MM.1S (cell line): ENCODE data around the gene IRAK3.

Experiments used
- DNase-seq: peaks from one replicate; pipeline ENCODE4 v3.0.0-alpha.2; 2015
- H2AFZ ChIP-seq: fragments of 300-600 bp; sonication (generic); 2 replicates; pipeline ENCODE4 v1.6.0; 2016; ENCODE audit warnings: antibody characterized with exemption, low read length
- H3F3A ChIP-seq: fragments of 300-600 bp; sonication (generic); 2 replicates; pipeline ENCODE4 v1.6.1; 2016; ENCODE audit warnings: mild to moderate bottlenecking, antibody characterized with exemption, low read length, moderate library complexity, mixed read lengths; ENCODE audit not compliant: insufficient read depth
- H3K27ac ChIP-seq: fragments of 300-600 bp; sonication (generic); 2 replicates; pipeline ENCODE4 v1.5.1; 2016; ENCODE audit warnings: mild to moderate bottlenecking, low read length
- H3K27me3 ChIP-seq: fragments of 300-600 bp; sonication (generic); replicated peaks from 2 replicates; pipeline ENCODE4 v1.6.0; 2016; ENCODE audit warnings: low read length; ENCODE audit not compliant: insufficient read depth
- H3K36me3 ChIP-seq: fragments of 300-600 bp; sonication (generic); replicated peaks from 2 replicates; pipeline ENCODE4 v1.6.1; 2016; ENCODE audit warnings: mild to moderate bottlenecking, low read length, mixed read lengths; ENCODE audit not compliant: insufficient read depth
- H3K4me1 ChIP-seq: fragments of 300-600 bp; sonication (generic); 2 replicates; pipeline ENCODE4 v1.6.1; 2016; ENCODE audit warnings: low read length, mixed read lengths
- H3K4me2 ChIP-seq: fragments of 300-600 bp; sonication (generic); 2 replicates; pipeline ENCODE4 v1.6.0; 2016; ENCODE audit warnings: low read depth, low read length
- H3K4me3 ChIP-seq: fragments of 300-600 bp; sonication (generic); 2 replicates; pipeline ENCODE4 v1.5.1; 2016; ENCODE audit warnings: low read length, mixed read lengths
- H3K79me2 ChIP-seq: fragments of 300-600 bp; sonication (generic); 2 replicates; pipeline ENCODE4 v1.6.1; 2016; ENCODE audit warnings: mixed run types, low read length, mixed read lengths
- H3K9ac ChIP-seq: fragments of 300-600 bp; sonication (generic); 2 replicates; pipeline ENCODE4 v1.6.1; 2016; ENCODE audit warnings: low read length, mixed read lengths
- H3K9me2 ChIP-seq: fragments of 300-600 bp; sonication (generic); replicated peaks from 2 replicates; pipeline ENCODE4 v1.6.1; 2016; ENCODE audit warnings: mild to moderate bottlenecking, low read length, mixed read lengths; ENCODE audit not compliant: insufficient read depth
- H3K9me3 ChIP-seq: fragments of 300-600 bp; sonication (generic); replicated peaks from 2 replicates; pipeline ENCODE4 v1.6.1; 2016; ENCODE audit warnings: mild to moderate bottlenecking, low read length, mixed read lengths; ENCODE audit not compliant: insufficient read depth
- H4K20me1 ChIP-seq: fragments of 300-600 bp; sonication (generic); 2 replicates; pipeline ENCODE4 v1.6.1; 2016; ENCODE audit warnings: mild to moderate bottlenecking, low read length, moderate library complexity, mixed read lengths; ENCODE audit not compliant: insufficient read depth
- CTCF ChIP-seq: fragments of 300-600 bp; sonication (generic); IDR thresholded peaks from 2 replicates; pipeline ENCODE4 v1.5.1; 2016; ENCODE audit warnings: antibody characterized with exemption, low read length, mixed read lengths
- EZH2 ChIP-seq: fragments of 300-600 bp; sonication (generic); optimal IDR thresholded peaks from 2 replicates; pipeline ENCODE3; 2017; ENCODE audit warnings: low read depth, mild to moderate bottlenecking, antibody characterized with exemption, low read length, mixed read lengths
- EZH2phosphoT487 ChIP-seq: fragments of 300-600 bp; sonication (generic); IDR thresholded peaks from 2 replicates; pipeline ENCODE4 v1.6.1; 2018; ENCODE audit warnings: antibody characterized with exemption, low read length

Gene IRAK3

GRCh38 chr12:66236969-66237368, 48.0 kb downstream of the IRAK3 start:
- H4K20me1 ChIP-seq = no peaks in the 10 kb centered on the region
- peaks cover 11% of the 10 kb centered on the region for H3K4me1 ChIP-seq
- no peak overlapping the region for H3K27ac ChIP-seq
- H3K9me2 ChIP-seq = no peaks in the 10 kb centered on the region
- no peaks in the 10 kb centered on the region for H3K36me3 ChIP-seq
- TF ChIP-seq EZH2 (no peak), EZH2phosphoT487 (no peak), CTCF (no peak)
- H3K9me3 ChIP-seq = no peaks in the 10 kb centered on the region
- no peaks in the 10 kb centered on the region for H3K79me2 ChIP-seq
- DNase-seq = no peak
- no peak overlapping the region for H2AFZ ChIP-seq
- H3K4me2 ChIP-seq = no peak overlapping the region
- H3K27me3 ChIP-seq = no peaks in the 10 kb centered on the region
- peaks cover 15% of the 10 kb centered on the region for H3F3A ChIP-seq
- no peak overlapping the region for H3K9ac ChIP-seq
- H3K4me3 ChIP-seq = no peak overlapping the region

- Histone ChIP-seq H2AFZ (no peak overlapping the region), H3K4me2 (no peak overlapping the region), H3K9me3 (no peaks in the 10 kb centered on the region), H3K27me3 (no peaks in the 10 kb centered on the region), H4K20me1 (no peaks in the 10 kb centered on the region), H3K79me2 (no peaks in the 10 kb centered on the region), H3K4me1 (peaks cover 7% of the 10 kb centered on the region), H3K27ac (no peak overlapping the region), H3K36me3 (no peaks in the 10 kb centered on the region), H3K4me3 (no peak overlapping the region), H3K9me2 (no peaks in the 10 kb centered on the region), H3K9ac (no peak overlapping the region), H3F3A (peaks cover 10% of the 10 kb centered on the region)
- TF ChIP-seq EZH2 = no peak
- no peak for TF ChIP-seq EZH2phosphoT487
- no peak for TF ChIP-seq CTCF
- no peak for DNase-seq
Observed at GRCh38 chr12:66237505-66238175, 48.6 kb downstream of the IRAK3 start.

- H3K4me1 ChIP-seq = 0 out of 2 replicates have a peak, but pooled peaks cover 5% of the 10 kb centered on the region
- no peaks in the 10 kb centered on the region for H3K27me3 ChIP-seq
- no peak for TF ChIP-seq EZH2phosphoT487
- no peak overlapping the region for H3K27ac ChIP-seq
- DNase-seq = no peak
- H3K4me3 ChIP-seq = no peak overlapping the region
- H3K79me2 ChIP-seq = no peaks in the 10 kb centered on the region
- H3K4me2 ChIP-seq = no peak overlapping the region
- H4K20me1 ChIP-seq = no peaks in the 10 kb centered on the region
- no peaks in the 10 kb centered on the region for H3K36me3 ChIP-seq
- H2AFZ ChIP-seq = no peak overlapping the region
- peaks cover 7% of the 10 kb centered on the region; the same call in 1 of the 2 replicates for H3F3A ChIP-seq
- H3K9ac ChIP-seq = no peak overlapping the region
- no peaks in the 10 kb centered on the region for H3K9me3 ChIP-seq
- H3K9me2 ChIP-seq = no peaks in the 10 kb centered on the region
Observed at GRCh38 chr12:66239295-66239694, 50.3 kb downstream of the IRAK3 start.

GRCh38 chr12:66240096-66240820, 51.2 kb downstream of the IRAK3 start:
- no peak for DNase-seq
- H3F3A ChIP-seq = no peaks in the 10 kb centered on the region
- no peaks in the 10 kb centered on the region for H3K4me1 ChIP-seq
- no peak for TF ChIP-seq EZH2
- no peak for TF ChIP-seq EZH2phosphoT487
- no peak for TF ChIP-seq CTCF
- H2AFZ ChIP-seq = no peak overlapping the region
- no peak overlapping the region for H3K27ac ChIP-seq
- H3K9ac ChIP-seq = no peak overlapping the region
- no peaks in the 10 kb centered on the region for H3K9me2 ChIP-seq
- no peaks in the 10 kb centered on the region for H3K79me2 ChIP-seq
- H3K9me3 ChIP-seq = no peaks in the 10 kb centered on the region
- no peak overlapping the region for H3K4me2 ChIP-seq
- no peaks in the 10 kb centered on the region for H4K20me1 ChIP-seq
- no peaks in the 10 kb centered on the region for H3K36me3 ChIP-seq
- H3K27me3 ChIP-seq = no peaks in the 10 kb centered on the region
- no peak overlapping the region for H3K4me3 ChIP-seq
